HepG2 (cell line): Measurements from ENCODE around the gene HSPA1B. TPM values are rescaled to one million over a fixed set of nuclear protein-coding genes. Genes with fewer than 3 reads are reported as not detected.
A peak's percentile ranks its signal among the peaks of the same experiment; 100 is the strongest.

Source experiments
- ARNTL ChIP-seq: sonication (generic); formaldehyde crosslinking; IDR thresholded peaks from 2 replicates; pipeline ENCODE4 v1.4.0; 2020; ENCODE audit warnings: mild to moderate bottlenecking, missing genetic modification reagents
- ATF1 ChIP-seq: IDR thresholded peaks from 2 replicates; pipeline ENCODE4 v1.6.1; 2016; ENCODE audit warnings: mild to moderate bottlenecking, control low read depth
- E2F1 ChIP-seq: sonication (generic); formaldehyde crosslinking; IDR thresholded peaks from 2 replicates; pipeline ENCODE4 v1.5.0; 2020; ENCODE audit warnings: missing genetic modification reagents
- FOSL2 ChIP-seq: sonication (generic); formaldehyde crosslinking; IDR thresholded peaks from 2 replicates; pipeline ENCODE4 v1.4.0; 2020; ENCODE audit warnings: missing genetic modification reagents
- HIVEP1 ChIP-seq: sonication (generic); formaldehyde crosslinking; IDR thresholded peaks from 2 replicates; pipeline ENCODE4 v1.4.0; 2020; ENCODE audit warnings: mild to moderate bottlenecking, missing genetic modification reagents
- KMT2B ChIP-seq: IDR thresholded peaks from 2 replicates; pipeline ENCODE4 v1.6.1; 2016; ENCODE audit warnings: missing genetic modification reagents, missing compliant biosample characterization
- MYC ChIP-seq: sonication (generic); formaldehyde crosslinking; IDR thresholded peaks from 2 replicates; pipeline ENCODE4 v1.9.0; 2021; ENCODE audit warnings: missing genetic modification reagents, borderline replicate concordance
- NFE2L2 ChIP-seq: fragments of 150-350 bp; IDR thresholded peaks from 2 replicates; pipeline ENCODE4 v1.6.1; 2014; ENCODE audit warnings: low read length
- NR2F2 ChIP-seq: IDR thresholded peaks from 2 replicates; pipeline ENCODE4 v1.6.1; 2012; ENCODE audit warnings: low read depth, inconsistent platforms, borderline replicate concordance
- PITX1 ChIP-seq: sonication (generic); formaldehyde crosslinking; IDR thresholded peaks from 2 replicates; pipeline ENCODE4 v1.5.1; 2020; ENCODE audit warnings: mild to moderate bottlenecking, missing genetic modification reagents
- TGIF2 ChIP-seq: IDR thresholded peaks from 2 replicates; pipeline ENCODE4 v1.6.1; 2016; ENCODE audit warnings: control low read depth, missing compliant biosample characterization
- ZBTB37 ChIP-seq: sonication (generic); formaldehyde crosslinking; IDR thresholded peaks from 2 replicates; pipeline ENCODE4 v1.4.0; 2020; ENCODE audit warnings: mild to moderate bottlenecking, missing genetic modification reagents
- ZNF12 ChIP-seq: sonication (generic); formaldehyde crosslinking; IDR thresholded peaks from 2 replicates; pipeline ENCODE4 v1.5.0; 2020; ENCODE audit warnings: missing genetic modification reagents
- ZNF124 ChIP-seq: sonication (generic); formaldehyde crosslinking; IDR thresholded peaks from 2 replicates; pipeline ENCODE4 v1.4.0; 2020; ENCODE audit warnings: missing genetic modification reagents
- ZNF230 ChIP-seq: sonication (generic); formaldehyde crosslinking; IDR thresholded peaks from 2 replicates; pipeline ENCODE4 v1.4.0; 2020; ENCODE audit warnings: mild to moderate bottlenecking, missing genetic modification reagents
- ZNF296 ChIP-seq: sonication (generic); formaldehyde crosslinking; conservative IDR thresholded peaks from 2 replicates; pipeline ENCODE4 v1.5.0; 2020; ENCODE audit warnings: mild to moderate bottlenecking, missing genetic modification reagents
- ZNF34 ChIP-seq: sonication (generic); formaldehyde crosslinking; IDR thresholded peaks from 2 replicates; pipeline ENCODE4 v1.4.0; 2020; ENCODE audit warnings: mild to moderate bottlenecking, missing genetic modification reagents, borderline replicate concordance
- ZNF550 ChIP-seq: sonication (generic); formaldehyde crosslinking; IDR thresholded peaks from 2 replicates; pipeline ENCODE4 v1.4.0; 2020; ENCODE audit warnings: mild to moderate bottlenecking, missing genetic modification reagents, borderline replicate concordance
- ZNF557 ChIP-seq: sonication (generic); formaldehyde crosslinking; IDR thresholded peaks from 2 replicates; pipeline ENCODE4 v1.4.0; 2020; ENCODE audit warnings: missing genetic modification reagents
- ZNF672 ChIP-seq: sonication (generic); formaldehyde crosslinking; IDR thresholded peaks from 2 replicates; pipeline ENCODE4 v1.8.1; 2022; ENCODE audit warnings: missing genetic modification reagents
- ZNF788 ChIP-seq: sonication (generic); formaldehyde crosslinking; IDR thresholded peaks from 2 replicates; pipeline ENCODE4 v1.5.0; 2020; ENCODE audit warnings: mild to moderate bottlenecking, missing genetic modification reagents, borderline replicate concordance
- ZNF883 ChIP-seq: sonication (generic); formaldehyde crosslinking; IDR thresholded peaks from 2 replicates; pipeline ENCODE4 v1.5.1; 2020; ENCODE audit warnings: mild to moderate bottlenecking, missing genetic modification reagents; ENCODE audit errors: not compliant biosample characterization
- ZSCAN9 ChIP-seq: IDR thresholded peaks from 2 replicates; pipeline ENCODE4 v1.6.1; 2016; ENCODE audit warnings: borderline replicate concordance
- ZZZ3 ChIP-seq: sonication (generic); formaldehyde crosslinking; IDR thresholded peaks from 2 replicates; pipeline ENCODE4 v1.4.0; 2020; ENCODE audit warnings: missing genetic modification reagents, mild to moderate bottlenecking, borderline replicate concordance
- polyA plus RNA-seq, 8 experiments: library from polyadenylated mRNA; depleted of rRNA in 3 of 8; stranded (reverse) in 7 of 8; unstranded in 1 of 8; fragments of >200 nt; fragmentation: Illumina TruSeq in 4 of 8; extraction: Trizol in 4 of 8; gene quantifications; 2 replicates each; pipeline versions ENCODE4 v1.2.1 to v1.2.3, GENCODE V29; 2011 to 2016; ENCODE audit warnings: low read depth in 4 of 8, missing spikeins in 1 of 8, mixed read lengths in 1 of 8; ENCODE audit not compliant: insufficient read depth in 1 of 8
- total RNA-seq, 5 experiments: library from RNA; depleted of rRNA; stranded (reverse); fragments of >200 nt; fragmentation: Illumina TruSeq; extraction: Trizol; gene quantifications; 2 replicates each; pipeline ENCODE4 v1.2.3, GENCODE V29; 2016; ENCODE audit warnings: low read depth in 1 of 5
- TF ChIP-seq, protein P1 (sequence below): sonication (generic); formaldehyde crosslinking; IDR thresholded peaks from 2 replicates; pipeline ENCODE4 v1.4.0; 2020; ENCODE audit warnings: missing genetic modification reagents
- TF ChIP-seq, protein P2 (sequence below): sonication (generic); formaldehyde crosslinking; IDR thresholded peaks from 2 replicates; pipeline ENCODE4 v1.4.0; 2020; ENCODE audit warnings: mild to moderate bottlenecking, missing genetic modification reagents, borderline replicate concordance

HSPA1B gene
- total and polyA plus RNA-seq, 2 of the 13 experiments (the other 11 are each of a cell fraction or from before 2014, with no cell fraction given): 26.0 to 186 TPM

- peak; percentile 51; the same call in 1 of the 2 replicates for TF ChIP-seq ZNF12 (CRISPR knock-in tag)
- no peak for TF ChIP-seq ZBTB37 (CRISPR knock-in tag)
- TF ChIP-seq TGIF2 (CRISPR knock-in tag): no peak
- peak; percentile 73; the same call in 1 of the 2 replicates for TF ChIP-seq ZSCAN9
- TF ChIP-seq E2F1 (CRISPR knock-in tag): no peak
- TF ChIP-seq ZNF883 (CRISPR knock-in tag): peak; percentile 23
- TF ChIP-seq, protein P1, sequence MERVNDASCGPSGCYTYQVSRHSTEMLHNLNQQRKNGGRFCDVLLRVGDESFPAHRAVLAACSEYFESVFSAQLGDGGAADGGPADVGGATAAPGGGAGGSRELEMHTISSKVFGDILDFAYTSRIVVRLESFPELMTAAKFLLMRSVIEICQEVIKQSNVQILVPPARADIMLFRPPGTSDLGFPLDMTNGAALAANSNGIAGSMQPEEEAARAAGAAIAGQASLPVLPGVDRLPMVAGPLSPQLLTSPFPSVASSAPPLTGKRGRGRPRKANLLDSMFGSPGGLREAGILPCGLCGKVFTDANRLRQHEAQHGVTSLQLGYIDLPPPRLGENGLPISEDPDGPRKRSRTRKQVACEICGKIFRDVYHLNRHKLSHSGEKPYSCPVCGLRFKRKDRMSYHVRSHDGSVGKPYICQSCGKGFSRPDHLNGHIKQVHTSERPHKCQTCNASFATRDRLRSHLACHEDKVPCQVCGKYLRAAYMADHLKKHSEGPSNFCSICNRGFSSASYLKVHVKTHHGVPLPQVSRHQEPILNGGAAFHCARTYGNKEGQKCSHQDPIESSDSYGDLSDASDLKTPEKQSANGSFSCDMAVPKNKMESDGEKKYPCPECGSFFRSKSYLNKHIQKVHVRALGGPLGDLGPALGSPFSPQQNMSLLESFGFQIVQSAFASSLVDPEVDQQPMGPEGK (CRISPR knock-in tag): peak; percentile 71; the same call in 1 of the 2 replicates
- no peak for TF ChIP-seq ZNF672
- TF ChIP-seq ZNF230 (CRISPR knock-in tag): 0 out of 2 replicates have a peak, but pooled peaks have one; percentile 66
- TF ChIP-seq ZNF788 (CRISPR knock-in tag): 0 out of 2 replicates have a peak, but pooled peaks have one; percentile 33
- TF ChIP-seq ZNF34 (CRISPR knock-in tag): peak; percentile 94; the same call in 1 of the 2 replicates
- 0 out of 2 replicates have a peak, but pooled peaks have one; percentile 22 for TF ChIP-seq MYC (CRISPR knock-in tag)
- no peak for TF ChIP-seq ZNF550
- TF ChIP-seq, protein P2, sequence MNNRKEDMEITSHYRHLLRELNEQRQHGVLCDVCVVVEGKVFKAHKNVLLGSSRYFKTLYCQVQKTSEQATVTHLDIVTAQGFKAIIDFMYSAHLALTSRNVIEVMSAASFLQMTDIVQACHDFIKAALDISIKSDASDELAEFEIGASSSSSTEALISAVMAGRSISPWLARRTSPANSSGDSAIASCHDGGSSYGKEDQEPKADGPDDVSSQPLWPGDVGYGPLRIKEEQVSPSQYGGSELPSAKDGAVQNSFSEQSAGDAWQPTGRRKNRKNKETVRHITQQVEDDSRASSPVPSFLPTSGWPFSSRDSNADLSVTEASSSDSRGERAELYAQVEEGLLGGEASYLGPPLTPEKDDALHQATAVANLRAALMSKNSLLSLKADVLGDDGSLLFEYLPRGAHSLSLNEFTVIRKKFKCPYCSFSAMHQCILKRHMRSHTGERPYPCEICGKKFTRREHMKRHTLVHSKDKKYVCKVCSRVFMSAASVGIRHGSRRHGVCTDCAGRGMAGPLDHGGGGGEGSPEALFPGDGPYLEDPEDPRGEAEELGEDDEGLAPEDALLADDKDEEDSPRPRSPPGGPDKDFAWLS (CRISPR knock-in tag): 0 out of 2 replicates have a peak, but pooled peaks have one; percentile 40
- no peak for TF ChIP-seq ZNF124
- TF ChIP-seq KMT2B (CRISPR knock-in tag): 0 out of 2 replicates have a peak, but pooled peaks have one; percentile 35
- no peak for TF ChIP-seq PITX1 (CRISPR knock-in tag)
- TF ChIP-seq NR2F2: no peak
- peak; percentile 66 for TF ChIP-seq ARNTL (CRISPR knock-in tag)
- TF ChIP-seq NFE2L2: no peak
- no peak for TF ChIP-seq ZNF557 (CRISPR knock-in tag)
- 0 out of 2 replicates have a peak, but pooled peaks have one; percentile 5 for TF ChIP-seq HIVEP1
- TF ChIP-seq FOSL2: peak; percentile 15; the same call in 1 of the 2 replicates
- TF ChIP-seq ZZZ3 (CRISPR knock-in tag): 0 out of 2 replicates have a peak, but pooled peaks have one; percentile 87
- no peak for TF ChIP-seq ZNF296 (CRISPR knock-in tag)
- TF ChIP-seq ATF1 (CRISPR knock-in tag): no peak
These were observed 50.2 kb downstream of the HSPA1B start (continued) for GRCh38 chr6:31877651-31878161.
